ENCODE measurements around the gene INSC. TPM values are rescaled to one million over a fixed set of nuclear protein-coding genes. Genes with fewer than 3 reads are reported as not detected.

INSC gene
- polyA plus RNA-seq, 3 donors = not detected

DNA sequence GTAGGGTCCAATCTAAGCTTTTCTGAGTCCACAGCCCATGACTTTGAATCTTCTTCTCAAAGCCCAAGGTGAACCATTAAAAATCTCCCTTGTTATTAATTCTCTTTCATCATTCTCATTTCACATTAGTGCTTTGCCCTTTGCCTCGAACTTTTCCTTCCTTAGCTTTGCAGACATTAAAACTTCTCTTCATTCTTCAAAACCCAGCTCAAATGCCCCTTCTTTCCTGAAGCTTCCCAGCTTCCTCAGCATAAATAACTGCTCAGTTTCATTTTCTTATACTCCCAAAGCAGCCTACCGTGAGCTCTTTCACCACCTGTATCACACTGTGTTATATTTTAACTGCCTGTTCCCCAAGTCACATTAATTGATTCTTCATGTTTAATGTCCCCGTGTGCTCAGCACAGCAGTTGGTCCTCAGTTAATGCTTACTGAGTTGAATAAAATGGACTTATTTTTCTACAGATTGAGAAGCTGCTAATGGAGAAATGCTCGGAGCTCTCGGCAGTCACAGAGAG lies 62.0 kb downstream of the INSC start:
- TF ChIP-seq, protein P1, sequence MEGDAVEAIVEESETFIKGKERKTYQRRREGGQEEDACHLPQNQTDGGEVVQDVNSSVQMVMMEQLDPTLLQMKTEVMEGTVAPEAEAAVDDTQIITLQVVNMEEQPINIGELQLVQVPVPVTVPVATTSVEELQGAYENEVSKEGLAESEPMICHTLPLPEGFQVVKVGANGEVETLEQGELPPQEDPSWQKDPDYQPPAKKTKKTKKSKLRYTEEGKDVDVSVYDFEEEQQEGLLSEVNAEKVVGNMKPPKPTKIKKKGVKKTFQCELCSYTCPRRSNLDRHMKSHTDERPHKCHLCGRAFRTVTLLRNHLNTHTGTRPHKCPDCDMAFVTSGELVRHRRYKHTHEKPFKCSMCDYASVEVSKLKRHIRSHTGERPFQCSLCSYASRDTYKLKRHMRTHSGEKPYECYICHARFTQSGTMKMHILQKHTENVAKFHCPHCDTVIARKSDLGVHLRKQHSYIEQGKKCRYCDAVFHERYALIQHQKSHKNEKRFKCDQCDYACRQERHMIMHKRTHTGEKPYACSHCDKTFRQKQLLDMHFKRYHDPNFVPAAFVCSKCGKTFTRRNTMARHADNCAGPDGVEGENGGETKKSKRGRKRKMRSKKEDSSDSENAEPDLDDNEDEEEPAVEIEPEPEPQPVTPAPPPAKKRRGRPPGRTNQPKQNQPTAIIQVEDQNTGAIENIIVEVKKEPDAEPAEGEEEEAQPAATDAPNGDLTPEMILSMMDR (IDR thresholded peaks at IDR 0.05) = no peak
- DNase-seq = no peak
- H3K27ac ChIP-seq (ENCODE audit: low read depth in 1 of 2, low read length in 2 of 2) = no peak overlapping the region
- H3K27me3 ChIP-seq (ENCODE audit: control insufficient read depth in 2 of 2, insufficient read depth in 2 of 2, low read length in 2 of 2) = no peaks in the 10 kb centered on the region
- H3K4me3 ChIP-seq (replicated peaks in 1 of 3; ENCODE audit: low read depth in 2 of 3, low read length in 3 of 3) = no peak overlapping the region
- peaks cover 50% of the 10 kb centered on the region for H3K4me1 Mint-ChIP-seq
- H2AFZ ChIP-seq (ENCODE audit: insufficient read depth, low read depth, low read length, poor library complexity, severe bottlenecking) = no peak overlapping the region
- intact Hi-C loops (cut with micrococcal nuclease) = no loop called here
- H3K36me3 Mint-ChIP-seq = no peaks in the 10 kb centered on the region
- H3K9me3 Mint-ChIP-seq = no peaks in the 10 kb centered on the region
- no peaks in the 10 kb centered on the region for H3K4me1 ChIP-seq (ENCODE audit: control insufficient read depth in 1 of 2, insufficient read depth in 2 of 2, low read length in 2 of 2)
- H3K4me2 ChIP-seq (replicated peaks; ENCODE audit: extremely low read depth, low read length, poor library complexity, severe bottlenecking) = no peak overlapping the region
- WGBS (ENCODE audit: insufficient coverage) = 73% methylated on average over 4 of the region's 5 CpGs
- H3K27ac Mint-ChIP-seq = no peak overlapping the region
- H3K4me3 Mint-ChIP-seq = no peak overlapping the region
- H3K27me3 Mint-ChIP-seq (ENCODE audit: low read depth in 3 of 3) = peaks cover 3 to 16% (median 4%) of the 10 kb centered on the region in 3 donors
- H3K36me3 ChIP-seq (replicated peaks in 1 of 2; ENCODE audit: control insufficient read depth in 1 of 2, insufficient read depth in 2 of 2, low read length in 2 of 2) = no peaks in the 10 kb centered on the region
- no peaks in the 10 kb centered on the region for H4K20me1 ChIP-seq (ENCODE audit: insufficient read depth, low read length)
- H3K9ac ChIP-seq (ENCODE audit: insufficient read depth, low read length, poor library complexity, severe bottlenecking) = no peak overlapping the region
- no peaks in the 10 kb centered on the region for H3K79me2 ChIP-seq (ENCODE audit: insufficient read depth, low read length)
- no peaks in the 10 kb centered on the region for H3K9me3 ChIP-seq (replicated peaks in 1 of 2; ENCODE audit: control insufficient read depth in 1 of 2, insufficient read depth in 1 of 2, low read length in 2 of 2)

GRCh38 chr11:15177491-15177890 lies 62.8 kb downstream of the INSC start:
- intact Hi-C loops (cut with micrococcal nuclease) = no loop called here
- peaks cover 2 to 11% (median 4%) of the 10 kb centered on the region in 3 donors for H3K27me3 Mint-ChIP-seq (ENCODE audit: low read depth in 3 of 3)
- WGBS (ENCODE audit: insufficient coverage) = 100% methylated on average over 2 of the region's 2 CpGs

More at GRCh38 chr11:15177491-15177890, 62.8 kb downstream of the INSC start:
- H3K4me3 Mint-ChIP-seq = no peak overlapping the region
- no peaks in the 10 kb centered on the region for H3K9me3 ChIP-seq (replicated peaks in 1 of 2; ENCODE audit: control insufficient read depth in 1 of 2, insufficient read depth in 1 of 2, low read length in 2 of 2)
- TF ChIP-seq, protein P1 (IDR thresholded peaks at IDR 0.05) = no peak
- no peak overlapping the region for H3K27ac Mint-ChIP-seq
- no peaks in the 10 kb centered on the region for H3K36me3 ChIP-seq (replicated peaks in 1 of 2; ENCODE audit: control insufficient read depth in 1 of 2, insufficient read depth in 2 of 2, low read length in 2 of 2)
- H3K4me1 Mint-ChIP-seq = peaks cover 49% of the 10 kb centered on the region
- H3K4me2 ChIP-seq (replicated peaks; ENCODE audit: extremely low read depth, low read length, poor library complexity, severe bottlenecking) = no peak overlapping the region
- no peaks in the 10 kb centered on the region for H3K9me3 Mint-ChIP-seq
- no peak overlapping the region for H3K4me3 ChIP-seq (replicated peaks in 1 of 3; ENCODE audit: low read depth in 2 of 3, low read length in 3 of 3)
- no peaks in the 10 kb centered on the region for H4K20me1 ChIP-seq (ENCODE audit: insufficient read depth, low read length)
- no peaks in the 10 kb centered on the region for H3K4me1 ChIP-seq (ENCODE audit: control insufficient read depth in 1 of 2, insufficient read depth in 2 of 2, low read length in 2 of 2)
- H3K27ac ChIP-seq (ENCODE audit: low read depth in 1 of 2, low read length in 2 of 2) = no peak overlapping the region
- no peaks in the 10 kb centered on the region for H3K27me3 ChIP-seq (ENCODE audit: control insufficient read depth in 2 of 2, insufficient read depth in 2 of 2, low read length in 2 of 2)
- no peak overlapping the region for H3K9ac ChIP-seq (ENCODE audit: insufficient read depth, low read length, poor library complexity, severe bottlenecking)
- no peaks in the 10 kb centered on the region for H3K36me3 Mint-ChIP-seq
- no peak for DNase-seq
- no peak overlapping the region for H2AFZ ChIP-seq (ENCODE audit: insufficient read depth, low read depth, low read length, poor library complexity, severe bottlenecking)
- no peaks in the 10 kb centered on the region for H3K79me2 ChIP-seq (ENCODE audit: insufficient read depth, low read length)

All from CD14-positive monocyte (primary cell).